Thyroid gland (tissue), 4 donors: ENCODE results near the gene INPP5K. TPM values are rescaled to one million over a fixed set of nuclear protein-coding genes. Genes with fewer than 3 reads are reported as not detected.

Experiments used
- DNase-seq, 2 donors: peaks; one replicate each; pipeline ENCODE4 v3.0.0-alpha.2; 2019
- H3K27ac ChIP-seq, 3 donors: fragments of 200-600 bp; sonication (generic); 1 replicate in 2 of 3; 2 replicates in 1 of 3; pipeline ENCODE4 v1.5.1; 2016 to 2019; ENCODE audit warnings: mild to moderate bottlenecking in 1 of 3, moderate library complexity in 1 of 3
- H3K27me3 ChIP-seq: fragments of 200-600 bp; sonication (generic); one replicate; pipeline ENCODE4 v1.5.1; 2019
- H3K36me3 ChIP-seq, 2 donors: fragments of 200-600 bp; sonication (generic); one replicate each; pipeline ENCODE4 v1.5.1; 2016 to 2019
- H3K4me1 ChIP-seq, 2 donors: fragments of 200-600 bp; sonication (generic); one replicate each; pipeline ENCODE4 v1.5.1; 2017 to 2019
- H3K4me3 ChIP-seq, 3 donors: fragments of 200-600 bp; sonication (generic); replicated peaks in 1 of 3; 1 replicate in 2 of 3; 2 replicates in 1 of 3; pipeline ENCODE4 v1.5.1; 2016; ENCODE audit warnings: mild to moderate bottlenecking in 1 of 3
- H3K9me3 ChIP-seq: fragments of 200-600 bp; sonication (generic); one replicate; pipeline ENCODE4 v1.5.1; 2017
- CTCF ChIP-seq, 6 experiments: fragments of 200-600 bp in 3 of 6; fragments of 450-650 bp in 3 of 6; sonication (generic) in 3 of 6; IDR thresholded peaks; one replicate each; pipeline ENCODE4 v1.5.1; 2016 to 2019; ENCODE audit warnings: antibody characterized with exemption in 6 of 6, mild to moderate bottlenecking in 2 of 6, inconsistent platforms in 1 of 6, moderate library complexity in 1 of 6
- POLR2A ChIP-seq, 2 donors: fragments of 450-650 bp; IDR thresholded peaks; one replicate each; pipeline ENCODE4 v1.6.1; 2017; ENCODE audit warnings: antibody characterized with exemption in 2 of 2, mild to moderate bottlenecking in 2 of 2, moderate library complexity in 1 of 2
- WGBS, 2 donors: methylation state at CpG; one replicate each; pipeline ENCODE4 v1.1.5; 2017; 5-methylcytosine and 5-hydroxymethylcytosine counted together
- intact Hi-C: fragments of 100-400 bp; cut with DNase I; formaldehyde crosslinking; loops from one replicate; pipeline ENCODE4 v1.15.1; 2023
- total RNA-seq, 4 donors: library from RNA; depleted of rRNA; stranded (reverse); fragments of >200 nt; gene quantifications; one replicate each; pipeline ENCODE4 v1.2.3, GENCODE V29; 2016

The INPP5K gene
- total RNA-seq, 4 donors from 2014 or later = 124 to 285 (median 158) TPM

GRCh38 chr17:1506649-1507267, 9.7 kb downstream of the INPP5K start:
- H3K9me3 ChIP-seq = no peaks in the 10 kb centered on the region
- H3K27me3 ChIP-seq = no peaks in the 10 kb centered on the region
- peak overlapping the region; percentile 74 to 83 (median 78) for H3K27ac ChIP-seq
- H3K4me1 ChIP-seq = peaks cover 38 to 68% of the 10 kb centered on the region in 2 donors
- peak; percentile 93 for DNase-seq
- 18 to 38% methylated on average over 13 of the region's 13 CpGs for WGBS, 2 donors
- no peak overlapping the region for H3K4me3 ChIP-seq
- peaks cover 8 to 17% of the 10 kb centered on the region in 2 donors for H3K36me3 ChIP-seq
- peak in 1 of 6 experiments; percentile 2 for TF ChIP-seq CTCF (IDR thresholded peaks at IDR 0.05)
- peak in 1 of 2 donors; percentile 36 for TF ChIP-seq POLR2A (IDR thresholded peaks at IDR 0.05)
- intact Hi-C loops = no loop called here

- 33 to 38% methylated on average over 5 of the region's 5 CpGs for WGBS, 2 donors
- Histone ChIP-seq H3K36me3 (peaks cover 8 to 17% of the 10 kb centered on the region in 2 donors), H3K27me3 (no peaks in the 10 kb centered on the region), H3K4me1 (peaks cover 26 to 56% of the 10 kb centered on the region in 2 donors), H3K27ac (peak overlapping the region; percentile 74 to 83 (median 78)), H3K4me3 (no peak overlapping the region), H3K9me3 (no peaks in the 10 kb centered on the region)
- intact Hi-C loops = no loop called here
- TF ChIP-seq POLR2A (IDR thresholded peaks at IDR 0.05) (no peak), CTCF (IDR thresholded peaks at IDR 0.05) (no peak)
- peak; percentile 33 to 43 for DNase-seq
Measured at GRCh38 chr17:1505586-1505985, 10.8 kb downstream of the INPP5K start.

GRCh38 chr17:1504866-1505265, 11.5 kb downstream of the INPP5K start:
- no peak overlapping the region for H3K4me3 ChIP-seq
- no peaks in the 10 kb centered on the region for H3K9me3 ChIP-seq
- peaks cover 8 to 16% of the 10 kb centered on the region in 2 donors for H3K36me3 ChIP-seq
- intact Hi-C loops = no loop called here
- H3K27me3 ChIP-seq = no peaks in the 10 kb centered on the region
- peak; percentile 64 to 67 for DNase-seq
- H3K4me1 ChIP-seq = peaks cover 26 to 49% of the 10 kb centered on the region in 2 donors
- no peak for TF ChIP-seq POLR2A (IDR thresholded peaks at IDR 0.05)
- WGBS, 2 donors = 57 to 68% methylated on average over 3 of the region's 3 CpGs
- H3K27ac ChIP-seq = peak overlapping the region; percentile 74 to 83 (median 78)

- no peak overlapping the region for H3K27ac ChIP-seq
- no peaks in the 10 kb centered on the region for H3K9me3 ChIP-seq
- 85 to 87% methylated on average over 10 of the region's 10 CpGs for WGBS, 2 donors
- H3K4me1 ChIP-seq = peaks cover 26 to 41% of the 10 kb centered on the region in 2 donors
- DNase-seq = no peak
- TF ChIP-seq POLR2A (IDR thresholded peaks at IDR 0.05) (no peak), CTCF (IDR thresholded peaks at IDR 0.05) (no peak)
- no peaks in the 10 kb centered on the region for H3K27me3 ChIP-seq
- intact Hi-C loops = no loop called here
- no peak overlapping the region for H3K4me3 ChIP-seq
- H3K36me3 ChIP-seq = peaks cover under 1 to 6% of the 10 kb centered on the region in 2 donors
Measured at GRCh38 chr17:1503699-1504098, 12.7 kb downstream of the INPP5K start.

- Histone ChIP-seq H3K4me3 (no peak overlapping the region), H3K27ac (peak overlapping the region in 1 of 3 donors; percentile 28), H3K27me3 (no peaks in the 10 kb centered on the region), H3K36me3 (peaks cover 9 to 15% of the 10 kb centered on the region in 2 donors), H3K9me3 (no peaks in the 10 kb centered on the region), H3K4me1 (peaks cover 18 to 26% of the 10 kb centered on the region in 2 donors)
- TF ChIP-seq CTCF (IDR thresholded peaks at IDR 0.05) (no peak), POLR2A (IDR thresholded peaks at IDR 0.05) (no peak)
- 88% methylated on average over 9 of the region's 9 CpGs for WGBS, 2 donors
- intact Hi-C loops = no loop called here
- no peak for DNase-seq
Measured at GRCh38 chr17:1498869-1499268, 17.5 kb downstream of the INPP5K start.
